Embryonic facial prominence (tissue), 1 donor: Measurements from ENCODE around the gene CDC42BPG.

Experiments used
- DNase-seq: peaks from one replicate; pipeline ENCODE4 v3.0.0-alpha.2; 2016; ENCODE audit errors: extremely low spot score

The CDC42BPG gene

DNA sequence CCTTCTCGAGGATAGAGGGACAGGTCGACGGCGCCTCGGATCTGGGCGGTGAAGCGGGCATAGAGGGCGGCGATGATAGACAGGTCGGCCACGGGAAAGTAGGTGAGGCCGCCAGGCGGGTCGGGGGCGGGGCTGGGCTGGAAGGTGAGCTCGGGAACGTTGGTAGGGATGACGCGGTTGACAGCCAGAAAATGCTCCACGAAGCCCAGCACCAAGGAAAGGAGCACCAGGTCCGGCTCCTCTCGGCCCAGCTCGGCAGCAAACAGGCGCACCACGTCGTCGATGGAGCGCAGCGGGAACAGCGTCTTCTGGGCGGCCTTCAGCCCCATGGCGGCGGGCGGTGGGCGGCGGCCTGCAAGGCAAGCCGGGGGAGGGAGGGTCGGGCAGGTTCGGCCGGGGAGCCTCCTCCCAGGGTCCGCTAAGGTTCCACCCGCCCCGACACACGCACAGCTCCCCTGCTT is 34.6 kb downstream of the CDC42BPG start:
- no peak for DNase-seq

DNA sequence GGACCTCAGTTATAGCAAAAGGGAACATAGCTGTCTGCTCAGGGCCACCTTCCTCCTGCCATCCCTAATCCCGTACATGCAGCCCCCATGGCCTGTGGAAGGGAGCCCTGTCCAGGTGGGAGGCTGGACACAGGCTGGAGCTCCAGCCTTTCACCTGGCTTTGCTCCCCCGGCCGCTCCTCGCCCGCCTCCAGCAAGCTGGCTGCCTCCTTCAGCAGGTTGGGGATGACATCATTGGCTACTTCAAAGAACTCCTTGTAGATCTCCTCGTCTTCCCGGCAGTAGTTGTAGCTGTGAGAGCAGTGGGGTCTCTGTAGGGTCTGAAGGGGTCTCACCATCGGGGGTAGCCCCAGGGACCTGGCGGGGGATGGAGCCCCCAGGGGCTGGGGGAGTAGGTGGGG is 39.0 kb downstream of the CDC42BPG start:
- no peak for DNase-seq

DNA sequence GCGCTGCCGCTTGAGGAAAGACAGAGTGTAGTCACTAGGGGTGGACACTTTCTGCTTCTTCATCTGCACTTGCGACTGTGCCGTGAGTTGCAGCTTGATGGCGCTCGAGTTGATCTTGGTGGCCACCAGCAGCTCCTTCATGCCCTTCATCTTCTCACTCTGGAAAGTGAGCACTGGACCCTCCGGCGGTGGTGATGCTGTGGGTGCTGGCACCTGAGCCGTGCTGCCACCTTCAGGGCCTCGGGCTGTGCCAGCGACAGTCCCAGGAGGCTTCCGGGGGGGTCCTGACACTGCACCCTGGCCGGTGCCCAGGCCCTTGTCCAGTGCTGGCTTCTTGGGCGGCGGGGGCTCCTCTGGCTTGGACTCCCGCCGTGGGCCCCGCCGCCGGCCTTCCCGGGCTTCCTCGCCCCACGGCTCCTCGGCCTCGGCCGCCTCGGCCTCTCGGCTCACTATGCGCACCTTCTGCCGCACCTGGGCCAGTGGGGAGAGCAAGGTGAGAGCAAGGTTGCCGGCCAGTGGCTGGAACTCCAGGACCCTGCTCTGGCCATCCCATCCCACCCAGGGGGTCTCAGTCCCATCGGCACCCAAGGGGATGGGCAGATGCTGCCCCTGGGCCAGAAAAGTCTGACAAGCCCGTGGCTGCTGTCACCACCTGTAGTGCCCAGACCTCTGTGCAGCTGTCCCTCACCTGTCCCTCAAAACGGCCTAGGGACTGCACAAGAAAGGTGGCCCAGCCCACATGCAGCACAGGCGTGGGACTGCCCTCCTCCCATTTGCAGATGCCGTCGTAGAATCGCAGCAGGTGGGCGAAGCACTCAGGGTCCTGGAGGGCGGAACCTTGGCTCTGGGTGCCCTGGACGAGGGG is 39.9 kb downstream of the CDC42BPG start:
- DNase-seq = no peak

DNA sequence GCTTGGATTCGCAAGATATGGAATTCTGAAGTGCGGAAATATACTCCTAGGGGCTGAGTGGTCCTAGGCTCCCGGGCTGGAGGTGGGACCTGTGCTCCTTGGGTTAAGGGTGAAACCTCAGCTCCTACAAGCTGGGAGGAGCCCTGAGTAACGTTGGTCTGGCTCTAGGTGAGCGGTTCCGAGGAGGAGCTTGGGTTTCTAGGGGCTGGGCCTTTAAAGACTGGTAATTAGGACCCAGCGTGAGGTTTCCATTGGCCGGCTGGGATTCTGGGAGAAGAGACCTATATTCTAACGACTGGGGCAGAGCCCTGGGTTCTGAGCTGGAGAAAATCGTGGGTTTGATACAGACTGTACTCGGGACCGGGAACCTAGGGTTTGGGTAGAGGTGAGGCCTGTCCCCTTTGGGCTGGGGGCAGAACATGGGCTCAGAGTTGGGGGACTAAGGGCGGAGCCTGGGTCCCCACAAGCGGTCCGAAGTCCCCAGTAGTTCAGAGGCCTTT is 40.6 kb downstream of the CDC42BPG start:
- no peak for DNase-seq

GRCh38 chr11:64803158-64803845 is 41.2 kb downstream of the CDC42BPG start, which contains the start of gene MAP4K2:
MAP4K2 (minus strand) TSS chr11:64803214; CDS start chr11:64803149, 65 bp downstream.
- DNase-seq = peak; percentile 69

DNA sequence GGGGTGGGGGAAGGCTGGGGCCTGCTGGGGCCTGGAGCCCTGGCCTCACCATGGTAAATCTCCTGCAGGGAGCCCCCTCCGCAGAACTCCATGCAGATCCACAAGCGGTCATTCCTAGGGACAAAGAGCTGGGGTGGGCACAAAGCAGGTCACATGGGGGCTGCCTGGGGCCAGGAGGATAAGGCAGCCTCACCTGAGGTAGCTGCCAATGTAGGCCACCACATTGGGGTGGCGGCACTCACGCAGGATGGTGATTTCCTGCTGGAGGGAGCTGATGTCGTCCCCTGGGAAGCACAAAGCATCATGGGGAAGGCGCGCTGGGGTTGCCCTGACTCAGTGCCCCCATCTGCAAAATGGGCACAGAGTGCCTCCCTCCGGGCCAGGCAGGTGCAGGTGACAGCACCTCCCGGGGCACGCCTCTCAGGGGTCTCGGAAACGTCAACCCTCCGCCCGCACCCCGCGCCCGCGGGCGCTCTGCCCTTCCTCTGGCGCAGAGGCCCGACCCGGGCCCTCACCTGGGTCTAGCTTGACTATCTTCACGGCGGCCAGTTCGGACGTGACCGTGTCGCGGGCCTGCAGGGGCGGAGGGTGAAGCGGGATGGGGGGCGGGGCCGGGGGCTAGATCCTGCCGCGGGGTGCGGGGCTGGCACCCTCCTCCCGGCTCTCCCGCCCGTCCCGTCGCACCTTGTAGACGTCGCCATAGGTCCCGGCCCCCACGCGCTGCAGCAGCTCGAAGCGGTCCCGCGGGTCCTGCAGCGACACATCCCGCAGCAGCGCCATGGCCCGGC is 41.9 kb downstream of the CDC42BPG start:
- no peak for DNase-seq

DNA sequence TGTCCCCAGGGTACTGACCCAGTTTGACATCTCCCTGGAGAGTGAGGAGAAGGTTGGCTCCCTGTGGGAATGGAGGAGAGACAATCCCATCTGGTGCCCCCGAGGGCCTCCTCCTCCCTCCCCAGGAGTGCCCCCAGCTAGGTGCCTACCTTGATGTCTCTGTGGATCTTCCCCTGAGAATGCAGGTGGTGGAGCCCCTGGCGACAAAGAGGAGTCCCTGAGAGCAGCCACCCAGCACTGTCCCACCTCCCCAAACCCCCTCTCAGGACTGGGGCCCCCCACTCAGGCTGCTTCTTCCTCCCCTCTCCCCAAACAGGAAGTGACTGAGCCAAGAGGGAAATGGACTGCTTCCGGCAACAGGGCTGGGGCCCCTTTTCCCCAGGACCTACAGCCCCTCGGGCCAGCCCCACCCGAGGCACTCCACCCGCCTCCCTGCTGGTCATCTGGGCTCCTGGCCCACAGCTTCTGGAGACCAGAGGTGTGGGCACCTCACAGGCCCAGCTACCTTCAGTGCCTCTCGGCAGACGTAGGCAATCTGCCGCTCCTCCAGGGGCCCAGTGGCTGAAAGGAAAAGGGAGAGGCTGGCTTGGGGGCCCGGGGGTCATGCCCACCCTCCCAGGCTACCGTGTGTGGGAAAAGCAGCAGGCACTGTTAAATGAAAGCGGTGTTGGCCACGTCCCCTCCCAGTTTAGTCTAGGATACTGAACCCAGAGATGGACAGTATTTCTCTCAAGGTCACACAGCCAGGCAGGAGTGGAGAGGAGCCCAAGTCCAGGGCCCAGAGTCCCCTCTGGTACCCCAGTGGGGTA is 42.7 kb downstream of the CDC42BPG start:
- no peak for DNase-seq

DNA sequence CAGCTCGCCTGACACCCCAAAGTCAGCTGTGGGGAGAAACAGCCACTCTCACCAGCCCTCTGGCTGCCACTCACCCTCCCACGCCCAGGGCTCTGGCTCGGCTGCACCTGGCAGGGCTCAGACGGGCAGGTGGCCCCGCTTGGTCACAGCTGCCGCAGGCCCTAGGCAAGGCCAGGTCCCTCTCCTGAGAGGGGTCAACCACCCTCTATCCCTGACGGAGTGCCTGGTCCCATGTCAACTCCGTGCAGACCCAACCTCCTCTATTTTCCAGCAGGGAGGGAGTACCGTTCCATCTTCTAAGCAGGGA is 43.3 kb downstream of the CDC42BPG start:
- DNase-seq = no peak

GRCh38 chr11:64800303-64801157 is 43.9 kb downstream of the CDC42BPG start:
- no peak for DNase-seq

GRCh38 chr11:64799623-64800302 is 44.7 kb downstream of the CDC42BPG start:
- no peak for DNase-seq

- no peak for DNase-seq
Measured at GRCh38 chr11:64799256-64799622, 45.2 kb downstream of the CDC42BPG start.

- no peak for DNase-seq
Measured at GRCh38 chr11:64796757-64797541, 47.5 kb downstream of the CDC42BPG start.

GRCh38 chr11:64796047-64796756 is 48.3 kb downstream of the CDC42BPG start:
- no peak for DNase-seq

DNA sequence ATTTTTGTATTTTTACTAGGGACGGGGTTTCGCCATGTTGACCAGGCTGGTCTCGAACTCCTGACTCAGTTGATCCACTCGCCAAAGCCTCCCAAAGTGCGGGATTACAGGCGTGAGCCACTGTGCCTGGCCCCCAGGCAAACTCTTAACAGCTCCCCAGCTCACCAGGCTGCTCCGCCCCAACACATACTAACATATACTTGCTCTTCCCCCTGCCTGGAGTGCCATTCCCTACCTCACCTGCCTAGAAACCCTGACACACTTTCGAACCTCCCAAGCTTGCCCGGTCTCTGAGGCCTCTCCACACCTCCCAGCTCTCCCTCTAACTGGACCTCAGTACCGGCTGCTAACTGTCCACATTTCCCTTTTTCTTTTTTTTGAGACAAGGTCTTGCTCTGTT is 49.9 kb downstream of the CDC42BPG start:
- no peak for DNase-seq

DNA sequence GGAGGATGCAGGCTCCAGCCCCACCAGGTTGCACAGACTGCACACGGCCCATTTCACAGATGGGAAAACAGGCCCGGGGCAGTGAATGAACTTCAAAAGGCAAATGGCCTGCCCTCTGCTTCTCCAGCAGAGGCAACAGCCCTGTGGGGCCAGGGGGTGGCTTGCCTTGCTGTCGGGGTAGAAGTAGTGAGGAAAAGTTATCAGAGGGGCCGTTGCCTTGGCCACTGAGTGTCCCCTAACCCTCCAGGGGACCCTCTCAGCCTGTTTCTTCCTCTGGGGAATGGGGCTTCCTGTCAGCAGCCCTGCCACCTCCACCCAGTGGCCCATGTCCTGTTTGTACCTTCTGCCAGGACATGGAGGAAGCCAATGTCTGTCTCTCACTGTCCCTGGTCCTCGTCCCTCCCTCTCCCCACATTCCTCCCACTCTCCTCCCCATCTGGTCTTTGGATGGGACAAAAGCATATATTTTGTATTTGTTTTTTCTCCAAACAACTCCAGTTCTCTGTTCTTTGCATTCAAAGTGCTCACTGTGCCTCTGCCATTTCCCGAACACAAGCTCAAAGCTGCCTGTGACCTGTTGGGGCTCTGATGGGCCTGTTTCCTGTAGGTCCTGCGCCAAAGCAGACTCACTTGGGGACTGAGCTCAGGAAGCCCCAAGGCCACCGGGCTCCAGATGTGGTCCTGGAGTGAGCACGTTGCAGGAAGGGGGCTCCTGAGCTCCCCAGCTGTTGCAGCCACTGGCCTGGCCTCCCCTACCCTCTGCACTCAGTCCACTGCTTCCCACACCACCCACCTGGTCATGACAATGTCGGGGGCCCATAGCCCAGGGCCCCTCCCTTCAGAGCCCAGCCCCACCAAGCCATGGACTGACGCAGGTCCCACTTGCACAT is 50.9 kb downstream of the CDC42BPG start:
- no peak for DNase-seq

DNA sequence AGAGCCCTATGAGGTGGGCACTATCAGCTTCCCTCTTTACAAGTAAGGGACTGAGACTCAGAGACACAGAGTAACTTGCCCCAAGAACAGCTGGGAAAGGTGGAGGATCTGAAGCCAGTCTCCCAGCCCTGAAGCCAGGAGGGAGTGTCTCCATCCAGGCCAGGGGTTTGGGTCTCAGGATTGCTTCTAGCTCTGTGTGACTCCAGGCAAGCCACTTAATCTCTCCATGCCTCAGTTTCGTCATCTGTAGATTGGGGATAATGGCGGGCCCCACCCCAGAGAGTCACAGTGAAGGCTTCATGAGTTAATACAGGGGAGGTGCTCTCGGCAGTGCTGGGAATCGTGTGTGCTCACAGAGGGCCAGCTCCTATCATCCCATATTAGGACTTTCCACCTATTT is 52.0 kb downstream of the CDC42BPG start:
- DNase-seq = no peak

- DNase-seq = no peak
Measured at GRCh38 chr11:64791781-64792291, 52.6 kb downstream of the CDC42BPG start.
